ENCODE measurements around the gene LRRC7. TPM values are rescaled to one million over a fixed set of nuclear protein-coding genes. Genes with fewer than 3 reads are reported as not detected.

Gene LRRC7
- total RNA-seq, 6 experiments from 2014 or later, result 0.09 to 0.33 (median 0.23) TPM

DNA sequence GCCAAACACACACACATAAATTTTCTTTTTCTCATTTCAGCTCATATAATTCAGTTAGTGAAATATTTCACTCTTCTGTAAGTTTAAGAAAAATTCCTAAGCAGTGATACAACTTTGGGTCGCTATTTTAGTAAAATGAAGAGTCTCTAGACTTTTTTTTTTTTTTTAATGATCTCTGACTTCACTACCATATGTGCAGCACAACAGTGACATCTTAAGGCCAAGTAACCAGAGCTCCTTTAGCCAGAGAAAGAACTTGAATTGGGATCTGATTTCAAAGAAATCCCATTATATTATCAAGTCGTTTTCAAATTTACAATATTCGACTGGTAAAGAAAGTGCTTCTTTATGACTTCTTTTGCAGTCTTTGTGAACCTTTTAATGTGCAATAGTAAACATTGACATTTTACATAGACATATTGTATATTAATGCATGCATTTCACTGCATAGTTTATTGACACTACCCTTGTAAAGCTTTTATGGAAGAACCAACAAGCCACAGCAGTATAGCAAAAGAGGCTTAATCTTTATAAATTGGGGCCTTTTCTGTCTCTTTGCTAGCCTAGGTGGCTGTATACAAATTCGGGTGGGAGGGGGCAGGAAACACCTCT is 575.4 kb downstream of the LRRC7 start:
- DNase-seq, result peak; percentile 66
- Mint-ChIP-seq H3K27me3 (ENCODE audit: insufficient read depth) (no peaks in the 10 kb centered on the region), H3K4me3 (no peak overlapping the region), H3K36me3 (ENCODE audit: low read depth) (no peaks in the 10 kb centered on the region), H3K9me3 (no peaks in the 10 kb centered on the region), H3K27ac (no peak overlapping the region), H3K4me1 (ENCODE audit: low read depth) (peaks cover 45% of the 10 kb centered on the region)
- TF ChIP-seq, protein P1, sequence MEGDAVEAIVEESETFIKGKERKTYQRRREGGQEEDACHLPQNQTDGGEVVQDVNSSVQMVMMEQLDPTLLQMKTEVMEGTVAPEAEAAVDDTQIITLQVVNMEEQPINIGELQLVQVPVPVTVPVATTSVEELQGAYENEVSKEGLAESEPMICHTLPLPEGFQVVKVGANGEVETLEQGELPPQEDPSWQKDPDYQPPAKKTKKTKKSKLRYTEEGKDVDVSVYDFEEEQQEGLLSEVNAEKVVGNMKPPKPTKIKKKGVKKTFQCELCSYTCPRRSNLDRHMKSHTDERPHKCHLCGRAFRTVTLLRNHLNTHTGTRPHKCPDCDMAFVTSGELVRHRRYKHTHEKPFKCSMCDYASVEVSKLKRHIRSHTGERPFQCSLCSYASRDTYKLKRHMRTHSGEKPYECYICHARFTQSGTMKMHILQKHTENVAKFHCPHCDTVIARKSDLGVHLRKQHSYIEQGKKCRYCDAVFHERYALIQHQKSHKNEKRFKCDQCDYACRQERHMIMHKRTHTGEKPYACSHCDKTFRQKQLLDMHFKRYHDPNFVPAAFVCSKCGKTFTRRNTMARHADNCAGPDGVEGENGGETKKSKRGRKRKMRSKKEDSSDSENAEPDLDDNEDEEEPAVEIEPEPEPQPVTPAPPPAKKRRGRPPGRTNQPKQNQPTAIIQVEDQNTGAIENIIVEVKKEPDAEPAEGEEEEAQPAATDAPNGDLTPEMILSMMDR (IDR thresholded peaks at IDR 0.05), result peak; percentile 72; the same call in 1 of the 2 replicates

DNA sequence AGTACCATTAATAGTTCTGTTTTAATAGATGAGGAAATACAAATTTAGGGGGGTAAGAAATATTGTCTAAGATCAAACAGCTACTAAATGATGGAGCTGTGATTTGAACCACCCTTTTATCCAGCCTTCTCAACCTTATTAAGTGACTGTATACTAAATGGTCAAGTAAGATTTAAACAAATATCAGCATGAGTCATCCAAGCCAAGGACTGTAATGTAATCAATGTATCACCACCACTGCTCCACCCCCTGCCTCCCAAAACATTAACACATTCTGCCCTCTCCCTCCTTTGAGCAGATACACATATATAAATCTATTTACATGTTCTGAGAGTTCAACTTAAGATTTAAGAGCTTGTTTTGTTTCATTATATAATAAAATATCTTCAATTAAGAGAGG is 578.8 kb downstream of the LRRC7 start:
- H3K4me3 Mint-ChIP-seq, result no peak overlapping the region
- H3K27me3 Mint-ChIP-seq (ENCODE audit: insufficient read depth), result no peaks in the 10 kb centered on the region
- peak overlapping the region; percentile 31 for H3K27ac Mint-ChIP-seq
- no peaks in the 10 kb centered on the region for H3K9me3 Mint-ChIP-seq
- peaks cover 29% of the 10 kb centered on the region for H3K4me1 Mint-ChIP-seq (ENCODE audit: low read depth)
- DNase-seq, result peak; percentile 28
- TF ChIP-seq, protein P1 (IDR thresholded peaks at IDR 0.05), result no peak
- no peaks in the 10 kb centered on the region for H3K36me3 Mint-ChIP-seq (ENCODE audit: low read depth)

DNA sequence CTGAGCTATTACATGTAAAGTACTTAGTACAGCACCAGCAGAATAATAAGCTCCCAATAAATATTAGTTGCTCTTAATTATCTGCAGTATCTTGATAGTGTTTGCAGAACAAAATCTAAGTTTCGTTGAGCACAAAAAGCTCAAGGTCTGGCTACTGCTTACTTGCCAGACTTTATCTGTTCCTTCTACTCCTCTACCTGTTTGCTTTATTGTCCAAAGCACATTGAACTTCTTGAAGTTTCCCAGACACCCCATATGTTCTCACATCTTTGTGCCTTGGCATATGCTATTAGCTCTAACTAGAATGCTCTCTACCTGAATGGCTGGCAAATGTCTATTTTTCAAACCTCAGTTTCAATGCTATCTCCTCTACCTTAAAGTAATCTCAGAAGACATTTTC is 582.7 kb downstream of the LRRC7 start:
- no peaks in the 10 kb centered on the region for H3K27me3 Mint-ChIP-seq (ENCODE audit: insufficient read depth)
- no peaks in the 10 kb centered on the region for H3K36me3 Mint-ChIP-seq (ENCODE audit: low read depth)

DNA sequence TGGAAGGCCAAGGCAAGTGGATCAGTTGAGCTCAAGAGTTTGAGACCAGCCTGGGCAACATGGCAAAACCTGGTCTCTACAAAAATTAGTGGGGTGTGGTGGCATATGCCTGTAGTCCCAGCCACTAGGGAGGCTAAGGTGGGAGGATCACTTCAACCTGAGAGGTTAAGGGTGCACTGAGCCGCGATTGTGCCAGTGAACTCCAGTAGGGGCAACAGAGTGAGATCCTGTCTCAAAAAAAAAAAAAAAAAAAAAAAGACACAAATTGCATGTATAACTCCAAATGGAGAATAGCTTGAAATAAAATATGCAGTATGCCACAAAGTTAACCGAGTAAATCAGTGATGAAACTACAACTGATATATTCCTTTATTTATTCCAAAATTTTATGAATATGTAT is 586.0 kb downstream of the LRRC7 start:
- H3K9me3 Mint-ChIP-seq, result no peaks in the 10 kb centered on the region
- H3K36me3 Mint-ChIP-seq (ENCODE audit: low read depth), result no peaks in the 10 kb centered on the region
- no peak overlapping the region for H3K27ac Mint-ChIP-seq
- H3K27me3 Mint-ChIP-seq (ENCODE audit: insufficient read depth), result no peaks in the 10 kb centered on the region
- peaks cover 18% of the 10 kb centered on the region for H3K4me1 Mint-ChIP-seq (ENCODE audit: low read depth)
- no peak for DNase-seq
- H3K4me3 Mint-ChIP-seq, result no peak overlapping the region
- TF ChIP-seq, protein P1 (IDR thresholded peaks at IDR 0.05), result no peak

More for the DNA sequence above, 582.7 kb downstream of the LRRC7 start:
- Mint-ChIP-seq H3K9me3 (no peaks in the 10 kb centered on the region), H3K4me3 (no peak overlapping the region), H3K27ac (no peak overlapping the region), H3K4me1 (ENCODE audit: low read depth) (peaks cover 9% of the 10 kb centered on the region)
- TF ChIP-seq, protein P1 (IDR thresholded peaks at IDR 0.05), result no peak
- DNase-seq, result no peak

DNA sequence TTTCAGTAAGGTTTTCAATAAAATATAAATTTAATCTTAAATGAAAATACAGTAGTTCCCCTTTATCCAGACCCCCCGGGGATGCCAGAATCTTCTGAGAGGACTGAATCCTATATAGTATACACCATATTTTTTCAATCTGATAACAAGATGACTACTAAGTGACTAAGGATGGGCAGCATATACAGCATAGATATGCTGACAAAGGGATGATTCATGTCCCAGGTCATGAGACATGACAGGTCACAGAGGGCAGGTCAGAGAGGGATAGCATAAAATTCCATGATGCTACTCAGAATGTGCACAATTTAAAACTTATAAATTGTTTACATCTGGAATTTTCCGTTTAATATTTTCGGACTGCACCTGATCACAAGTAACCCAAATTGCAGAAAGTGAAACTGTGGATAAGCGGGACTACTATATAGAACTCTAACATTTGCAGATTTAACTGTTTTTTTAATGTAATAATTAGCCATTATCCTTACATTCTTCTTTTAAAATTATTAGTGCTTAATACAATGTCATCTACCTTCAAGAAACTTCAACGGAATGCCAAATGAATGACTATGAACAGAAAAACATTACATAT is 588.9 kb downstream of the LRRC7 start:
- peaks cover 18% of the 10 kb centered on the region for H3K4me1 Mint-ChIP-seq (ENCODE audit: low read depth)
- no peaks in the 10 kb centered on the region for H3K9me3 Mint-ChIP-seq
- peaks cover 12% of the 10 kb centered on the region; the same call in 1 of the 2 replicates for H3K36me3 Mint-ChIP-seq (ENCODE audit: low read depth)
- H3K27me3 Mint-ChIP-seq (ENCODE audit: insufficient read depth), result no peaks in the 10 kb centered on the region
- no peak overlapping the region; the same call in 1 of the 2 replicates for H3K27ac Mint-ChIP-seq
- H3K4me3 Mint-ChIP-seq, result peak overlapping the region; percentile 13; the same call in 1 of the 2 replicates
- TF ChIP-seq, protein P1 (IDR thresholded peaks at IDR 0.05), result no peak
- peak; percentile 60 for DNase-seq
